ENCODE measurements around the gene KAZN.

Gene KAZN

GRCh38 chr1:14769486-14770274 is 171.2 kb downstream of the KAZN start:
- no peak for DNase-seq (ENCODE audit: low read depth in 2 of 2)

GRCh38 chr1:14773396-14774025 is 175.0 kb downstream of the KAZN start:
- DNase-seq (ENCODE audit: low read depth in 2 of 2) = no peak

GRCh38 chr1:14774225-14774624 is 175.7 kb downstream of the KAZN start:
- DNase-seq (ENCODE audit: low read depth in 2 of 2) = no peak

GRCh38 chr1:14774988-14775387 is 176.5 kb downstream of the KAZN start:
- DNase-seq (ENCODE audit: low read depth in 2 of 2) = no peak

GRCh38 chr1:14775434-14775833 is 176.9 kb downstream of the KAZN start:
- no peak for DNase-seq (ENCODE audit: low read depth in 2 of 2)

- DNase-seq (ENCODE audit: low read depth in 2 of 2) = no peak
Measured at GRCh38 chr1:14777516-14778506, 179.3 kb downstream of the KAZN start.

- no peak for DNase-seq (ENCODE audit: low read depth in 2 of 2)
Measured at GRCh38 chr1:14778541-14778897, 180.0 kb downstream of the KAZN start.

GRCh38 chr1:14778898-14779865 is 180.7 kb downstream of the KAZN start:
- DNase-seq (ENCODE audit: low read depth in 2 of 2) = peak in 1 of 2 donors; percentile 8

GRCh38 chr1:14780271-14780670 is 181.8 kb downstream of the KAZN start:
- DNase-seq (ENCODE audit: low read depth in 2 of 2) = no peak

- DNase-seq (ENCODE audit: low read depth in 2 of 2) = no peak
Measured at GRCh38 chr1:14781811-14782210, 183.3 kb downstream of the KAZN start.

- no peak for DNase-seq (ENCODE audit: low read depth in 2 of 2)
Measured at GRCh38 chr1:14782741-14783591, 184.5 kb downstream of the KAZN start.

- DNase-seq (ENCODE audit: low read depth in 2 of 2) = no peak
Measured at GRCh38 chr1:14783592-14783886, 185.1 kb downstream of the KAZN start.

- DNase-seq (ENCODE audit: low read depth in 2 of 2) = no peak
Measured at GRCh38 chr1:14784790-14785773, 186.6 kb downstream of the KAZN start.

- DNase-seq (ENCODE audit: low read depth in 2 of 2) = no peak
Measured at GRCh38 chr1:14786109-14786675, 187.7 kb downstream of the KAZN start.

- DNase-seq (ENCODE audit: low read depth in 2 of 2) = no peak
Measured at GRCh38 chr1:14786681-14787080, 188.2 kb downstream of the KAZN start.

- no peak for DNase-seq (ENCODE audit: low read depth in 2 of 2)
Measured at GRCh38 chr1:14787604-14788003, 189.1 kb downstream of the KAZN start.

- no peak for DNase-seq (ENCODE audit: low read depth in 2 of 2)
Measured at GRCh38 chr1:14788080-14788479, 189.6 kb downstream of the KAZN start.

GRCh38 chr1:14790982-14791381 is 192.5 kb downstream of the KAZN start:
- no peak for DNase-seq (ENCODE audit: low read depth in 2 of 2)

- DNase-seq (ENCODE audit: low read depth in 2 of 2) = no peak
Measured at GRCh38 chr1:14791654-14792053, 193.2 kb downstream of the KAZN start.

Measured in stimulated activated CD4-positive, alpha-beta T cell treated with anti-CD3 and anti-CD28 coated beads, Interleukin-1b, Interleukin-23, amount 100 ng/mL, for 4 hours (primary cell).